A549 (cell line): ENCODE data around the gene FGF1.

Experiments used
- CBX2 ChIP-seq: fragments of 200-600 bp; sonication (generic); IDR thresholded peaks from 2 replicates; pipeline ENCODE4 v1.6.1; 2016; ENCODE audit warnings: low read depth, mild to moderate bottlenecking, borderline replicate concordance
- RFX5 ChIP-seq: fragments of 450-650 bp; IDR thresholded peaks from 2 replicates; pipeline ENCODE4 v1.7.1; 2014; ENCODE audit warnings: antibody characterized with exemption, mild to moderate bottlenecking, moderate library complexity

- TF ChIP-seq RFX5: no peak
- no peak for TF ChIP-seq CBX2
Measured at GRCh38 chr5:142678529-142678928, 7.4 kb downstream of the FGF1 start.
